Uterus (tissue), 2 donors: ENCODE data around the gene TSHZ2.

Experiments used
- POLR2A ChIP-seq, 2 donors: fragments of 450-650 bp; IDR thresholded peaks; one replicate each; pipeline ENCODE4 v1.6.1; 2016; ENCODE audit warnings: antibody characterized with exemption in 2 of 2, mild to moderate bottlenecking in 1 of 2, moderate library complexity in 1 of 2
- TF ChIP-seq, protein P1 (sequence below), 4 experiments: fragments of 200-600 bp in 2 of 4; fragments of 450-650 bp in 2 of 4; sonication (generic) in 2 of 4; IDR thresholded peaks; one replicate each; pipeline ENCODE4 v1.5.1; 2016 to 2019; ENCODE audit warnings: antibody characterized with exemption in 4 of 4, mild to moderate bottlenecking in 2 of 4, moderate library complexity in 1 of 4

DNA sequence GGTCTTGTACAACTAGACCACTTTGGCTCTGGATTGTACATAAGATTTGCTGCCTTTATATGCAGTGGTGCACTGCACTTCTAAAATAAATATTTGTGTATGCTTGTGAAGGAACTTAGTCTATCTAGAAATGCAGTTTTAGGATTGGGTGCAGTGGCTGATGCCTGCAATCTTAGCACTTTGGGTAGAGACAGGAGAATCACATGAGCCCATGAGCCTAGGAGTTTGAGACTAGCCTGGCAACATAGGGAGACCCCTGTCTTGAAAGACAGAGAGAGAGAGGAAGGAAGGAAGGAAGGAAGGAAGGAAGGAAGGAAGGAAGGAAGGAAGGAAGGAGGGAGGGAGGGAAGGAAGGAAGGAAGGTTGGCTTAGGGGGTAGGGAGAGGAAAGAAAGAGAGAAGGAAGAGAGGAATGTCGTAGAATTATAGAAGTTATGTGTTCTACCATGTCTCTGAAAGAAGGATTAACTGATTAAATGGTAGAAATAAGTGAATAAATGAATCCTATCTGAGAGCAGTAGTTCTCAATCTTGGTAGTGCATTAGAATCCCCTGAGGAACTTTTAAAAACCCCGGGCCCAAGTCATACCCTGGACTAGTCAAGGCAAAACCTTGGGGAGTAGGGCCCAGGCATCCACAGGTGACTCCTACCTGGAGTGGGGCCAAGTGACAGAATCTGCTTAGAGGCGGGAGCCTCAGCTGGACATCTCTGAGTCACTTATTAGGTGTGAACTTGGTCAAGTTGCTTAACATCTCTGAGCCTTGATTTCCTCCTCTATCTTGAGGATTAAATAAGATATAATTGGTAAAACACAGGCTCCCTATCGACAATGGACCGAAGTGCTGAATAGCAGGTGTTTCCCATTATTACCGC lies 491.2 kb downstream of the TSHZ2 start:
- TF ChIP-seq, protein P1, sequence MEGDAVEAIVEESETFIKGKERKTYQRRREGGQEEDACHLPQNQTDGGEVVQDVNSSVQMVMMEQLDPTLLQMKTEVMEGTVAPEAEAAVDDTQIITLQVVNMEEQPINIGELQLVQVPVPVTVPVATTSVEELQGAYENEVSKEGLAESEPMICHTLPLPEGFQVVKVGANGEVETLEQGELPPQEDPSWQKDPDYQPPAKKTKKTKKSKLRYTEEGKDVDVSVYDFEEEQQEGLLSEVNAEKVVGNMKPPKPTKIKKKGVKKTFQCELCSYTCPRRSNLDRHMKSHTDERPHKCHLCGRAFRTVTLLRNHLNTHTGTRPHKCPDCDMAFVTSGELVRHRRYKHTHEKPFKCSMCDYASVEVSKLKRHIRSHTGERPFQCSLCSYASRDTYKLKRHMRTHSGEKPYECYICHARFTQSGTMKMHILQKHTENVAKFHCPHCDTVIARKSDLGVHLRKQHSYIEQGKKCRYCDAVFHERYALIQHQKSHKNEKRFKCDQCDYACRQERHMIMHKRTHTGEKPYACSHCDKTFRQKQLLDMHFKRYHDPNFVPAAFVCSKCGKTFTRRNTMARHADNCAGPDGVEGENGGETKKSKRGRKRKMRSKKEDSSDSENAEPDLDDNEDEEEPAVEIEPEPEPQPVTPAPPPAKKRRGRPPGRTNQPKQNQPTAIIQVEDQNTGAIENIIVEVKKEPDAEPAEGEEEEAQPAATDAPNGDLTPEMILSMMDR (IDR thresholded peaks at IDR 0.05) = no peak
- TF ChIP-seq POLR2A (IDR thresholded peaks at IDR 0.05) = no peak
